ENCODE measurements around the gene ALDH1L2. TPM values are rescaled to one million over a fixed set of nuclear protein-coding genes. Genes with fewer than 3 reads are reported as not detected.

ALDH1L2 gene
- total and polyA plus RNA-seq, 4 donors = 0.03 to 0.25 (median 0.15) TPM

DNA sequence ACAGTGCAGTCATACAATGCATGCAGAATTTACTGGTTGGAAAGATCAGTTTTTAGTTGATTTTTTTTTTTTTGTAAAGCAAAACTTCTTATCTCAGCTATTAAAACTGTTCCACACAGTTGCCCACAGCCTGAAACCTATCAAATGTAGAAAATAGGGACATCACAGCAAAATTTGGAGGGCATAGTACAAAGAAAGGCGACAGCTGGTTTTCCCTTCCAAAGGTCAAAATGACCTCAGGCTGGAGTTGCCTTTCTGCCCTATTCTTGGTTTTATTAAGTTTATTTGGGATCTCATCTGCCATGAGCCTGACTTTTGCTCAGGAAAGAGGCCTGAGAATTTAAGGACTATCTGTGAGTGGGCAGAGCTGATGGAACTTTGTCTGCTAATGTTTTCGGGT, 69.7 kb downstream of the ALDH1L2 start (continued):
- TF ChIP-seq, protein P1, sequence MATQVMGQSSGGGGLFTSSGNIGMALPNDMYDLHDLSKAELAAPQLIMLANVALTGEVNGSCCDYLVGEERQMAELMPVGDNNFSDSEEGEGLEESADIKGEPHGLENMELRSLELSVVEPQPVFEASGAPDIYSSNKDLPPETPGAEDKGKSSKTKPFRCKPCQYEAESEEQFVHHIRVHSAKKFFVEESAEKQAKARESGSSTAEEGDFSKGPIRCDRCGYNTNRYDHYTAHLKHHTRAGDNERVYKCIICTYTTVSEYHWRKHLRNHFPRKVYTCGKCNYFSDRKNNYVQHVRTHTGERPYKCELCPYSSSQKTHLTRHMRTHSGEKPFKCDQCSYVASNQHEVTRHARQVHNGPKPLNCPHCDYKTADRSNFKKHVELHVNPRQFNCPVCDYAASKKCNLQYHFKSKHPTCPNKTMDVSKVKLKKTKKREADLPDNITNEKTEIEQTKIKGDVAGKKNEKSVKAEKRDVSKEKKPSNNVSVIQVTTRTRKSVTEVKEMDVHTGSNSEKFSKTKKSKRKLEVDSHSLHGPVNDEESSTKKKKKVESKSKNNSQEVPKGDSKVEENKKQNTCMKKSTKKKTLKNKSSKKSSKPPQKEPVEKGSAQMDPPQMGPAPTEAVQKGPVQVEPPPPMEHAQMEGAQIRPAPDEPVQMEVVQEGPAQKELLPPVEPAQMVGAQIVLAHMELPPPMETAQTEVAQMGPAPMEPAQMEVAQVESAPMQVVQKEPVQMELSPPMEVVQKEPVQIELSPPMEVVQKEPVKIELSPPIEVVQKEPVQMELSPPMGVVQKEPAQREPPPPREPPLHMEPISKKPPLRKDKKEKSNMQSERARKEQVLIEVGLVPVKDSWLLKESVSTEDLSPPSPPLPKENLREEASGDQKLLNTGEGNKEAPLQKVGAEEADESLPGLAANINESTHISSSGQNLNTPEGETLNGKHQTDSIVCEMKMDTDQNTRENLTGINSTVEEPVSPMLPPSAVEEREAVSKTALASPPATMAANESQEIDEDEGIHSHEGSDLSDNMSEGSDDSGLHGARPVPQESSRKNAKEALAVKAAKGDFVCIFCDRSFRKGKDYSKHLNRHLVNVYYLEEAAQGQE (IDR thresholded peaks at IDR 0.05) = peak; percentile 67

GRCh38 chr12:105013892-105014291, 70.4 kb downstream of the ALDH1L2 start:
- no peak for TF ChIP-seq RXRA (IDR thresholded peaks at IDR 0.05)
- H3K4me1 ChIP-seq (ENCODE audit: control insufficient read depth in 4 of 4, insufficient read depth in 4 of 4, low read length in 3 of 4) = peaks cover 0 to 17% (median 1%) of the 10 kb centered on the region in 4 donors
- H3K4me3 ChIP-seq (ENCODE audit: low read depth in 1 of 3, low read length in 3 of 3) = no peak overlapping the region
- H3K36me3 ChIP-seq (ENCODE audit: control insufficient read depth in 4 of 4, insufficient read depth in 3 of 4, low read depth in 1 of 4, low read length in 3 of 4) = peaks cover 0 to 8% (median 2%) of the 10 kb centered on the region in 4 donors
- WGBS = 91% methylated on average over 9 of the region's 9 CpGs
- no peaks in the 10 kb centered on the region for H3K9me3 ChIP-seq (ENCODE audit: control insufficient read depth in 4 of 4, low read length in 3 of 4)
- peak overlapping the region; percentile 3 to 44 for H3K27ac ChIP-seq (ENCODE audit: low read depth in 1 of 2, low read length in 2 of 2)
- H3K9ac ChIP-seq (ENCODE audit: low read depth in 1 of 2, low read length in 2 of 2) = no peak overlapping the region
- no peaks in the 10 kb centered on the region for H3K27me3 ChIP-seq (ENCODE audit: control insufficient read depth in 4 of 4, insufficient read depth in 4 of 4, low read length in 3 of 4)
- DNase-seq (ENCODE audit: low spot score) = no peak

DNA sequence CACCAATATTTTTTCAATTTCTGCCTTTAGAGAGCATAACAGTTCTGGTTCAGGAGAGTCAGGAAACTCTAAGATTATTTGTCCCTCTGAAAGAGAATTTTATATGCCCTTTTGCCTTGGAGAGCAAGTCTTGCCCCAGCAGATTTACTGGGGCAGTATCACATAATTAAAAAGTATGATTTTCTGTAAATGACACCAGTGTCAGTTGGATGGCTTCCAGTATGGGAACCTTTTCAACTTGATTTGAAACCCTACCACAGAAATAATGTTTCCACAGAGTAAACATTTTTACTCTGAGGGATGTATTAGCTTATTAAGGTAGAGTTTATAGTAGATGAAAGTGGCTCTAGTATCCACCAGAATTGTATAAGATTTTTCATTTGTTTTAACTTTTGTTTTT, 82.8 kb downstream of the ALDH1L2 start:
- H3K36me3 ChIP-seq (ENCODE audit: control insufficient read depth in 4 of 4, insufficient read depth in 3 of 4, low read depth in 1 of 4, low read length in 3 of 4) = peaks cover 8 to 45% (median 32%) of the 10 kb centered on the region in 4 donors

More for the DNA sequence above, 82.8 kb downstream of the ALDH1L2 start:
- Histone ChIP-seq H3K9me3 (ENCODE audit: control insufficient read depth in 4 of 4, low read length in 3 of 4) (no peaks in the 10 kb centered on the region), H3K27me3 (ENCODE audit: control insufficient read depth in 4 of 4, insufficient read depth in 4 of 4, low read length in 3 of 4) (no peaks in the 10 kb centered on the region), H3K4me1 (ENCODE audit: control insufficient read depth in 4 of 4, insufficient read depth in 4 of 4, low read length in 3 of 4) (peaks cover 0 to 2% (median 0%) of the 10 kb centered on the region in 4 donors), H3K9ac (ENCODE audit: low read depth in 1 of 2, low read length in 2 of 2) (no peak overlapping the region), H3K27ac (ENCODE audit: low read depth in 1 of 2, low read length in 2 of 2) (no peak overlapping the region), H3K4me3 (ENCODE audit: low read depth in 1 of 3, low read length in 3 of 3) (no peak overlapping the region)
- TF ChIP-seq JUND (IDR thresholded peaks at IDR 0.05) (no peak), ATF3 (IDR thresholded peaks at IDR 0.05) (no peak), NR2F2 (IDR thresholded peaks at IDR 0.05) (no peak), FOXA2 (IDR thresholded peaks at IDR 0.05) (no peak), GABPA (IDR thresholded peaks at IDR 0.05 in 1 of 2, conservative IDR thresholded peaks at IDR 0.05 in 1 of 2) (no peak), TAF1 (conservative IDR thresholded peaks at IDR 0.05) (no peak), FOXA1 (IDR thresholded peaks at IDR 0.05) (no peak), EGR1 (IDR thresholded peaks at IDR 0.05; ENCODE audit: low read depth in 2 of 2) (no peak), HNF4A (conservative IDR thresholded peaks at IDR 0.05) (no peak), RAD21 (IDR thresholded peaks at IDR 0.05) (no peak)
- TF ChIP-seq, protein P2, sequence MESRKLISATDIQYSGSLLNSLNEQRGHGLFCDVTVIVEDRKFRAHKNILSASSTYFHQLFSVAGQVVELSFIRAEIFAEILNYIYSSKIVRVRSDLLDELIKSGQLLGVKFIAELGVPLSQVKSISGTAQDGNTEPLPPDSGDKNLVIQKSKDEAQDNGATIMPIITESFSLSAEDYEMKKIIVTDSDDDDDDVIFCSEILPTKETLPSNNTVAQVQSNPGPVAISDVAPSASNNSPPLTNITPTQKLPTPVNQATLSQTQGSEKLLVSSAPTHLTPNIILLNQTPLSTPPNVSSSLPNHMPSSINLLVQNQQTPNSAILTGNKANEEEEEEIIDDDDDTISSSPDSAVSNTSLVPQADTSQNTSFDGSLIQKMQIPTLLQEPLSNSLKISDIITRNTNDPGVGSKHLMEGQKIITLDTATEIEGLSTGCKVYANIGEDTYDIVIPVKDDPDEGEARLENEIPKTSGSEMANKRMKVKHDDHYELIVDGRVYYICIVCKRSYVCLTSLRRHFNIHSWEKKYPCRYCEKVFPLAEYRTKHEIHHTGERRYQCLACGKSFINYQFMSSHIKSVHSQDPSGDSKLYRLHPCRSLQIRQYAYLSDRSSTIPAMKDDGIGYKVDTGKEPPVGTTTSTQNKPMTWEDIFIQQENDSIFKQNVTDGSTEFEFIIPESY (IDR thresholded peaks at IDR 0.05) = no peak
- TF ChIP-seq, protein P3, sequence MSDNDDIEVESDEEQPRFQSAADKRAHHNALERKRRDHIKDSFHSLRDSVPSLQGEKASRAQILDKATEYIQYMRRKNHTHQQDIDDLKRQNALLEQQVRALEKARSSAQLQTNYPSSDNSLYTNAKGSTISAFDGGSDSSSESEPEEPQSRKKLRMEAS (IDR thresholded peaks at IDR 0.05) = no peak
- DNase-seq (ENCODE audit: low spot score) = no peak
